Type B pancreatic cell (in vitro differentiated cells): Measurements from ENCODE around the gene RAVER2. TPM values are rescaled to one million over a fixed set of nuclear protein-coding genes. Genes with fewer than 3 reads are reported as not detected.

Experiments used
- DNase-seq: peaks from one replicate; pipeline ENCODE4 v3.0.0; 2021; ENCODE audit warnings: mixed read lengths; ENCODE audit not compliant: unreplicated experiment; ENCODE audit errors: extremely low spot score
- H3K27ac Mint-ChIP-seq: 2 replicates; pipeline ENCODE4 v1.8.0; 2021; ENCODE audit warnings: mild to moderate bottlenecking, mixed read lengths
- H3K27me3 Mint-ChIP-seq: 2 replicates; pipeline ENCODE4 v1.8.0; 2021; ENCODE audit warnings: mixed read lengths
- H3K36me3 Mint-ChIP-seq: 2 replicates; pipeline ENCODE4 v1.8.0; 2021; ENCODE audit warnings: mixed read lengths
- H3K4me1 Mint-ChIP-seq: one replicate; pipeline ENCODE4 v1.8.0; 2021; ENCODE audit warnings: mixed read lengths; ENCODE audit not compliant: unreplicated experiment
- H3K4me3 Mint-ChIP-seq: 2 replicates; pipeline ENCODE4 v1.8.0; 2021; ENCODE audit warnings: mild to moderate bottlenecking, mixed read lengths
- H3K9me3 Mint-ChIP-seq: 2 replicates; pipeline ENCODE4 v1.8.0; 2021; ENCODE audit warnings: mixed read lengths
- CTCF ChIP-seq: fragments of 200-600 bp; sonication (generic); conservative IDR thresholded peaks from 2 replicates; pipeline ENCODE4 v1.5.0; 2021; ENCODE audit warnings: antibody characterized with exemption, mild to moderate bottlenecking
- total RNA-seq: library from RNA; stranded (reverse); gene quantifications from 2 replicates; pipeline ENCODE4 v1.2.1, GENCODE V29; 2021; ENCODE audit warnings: low replicate concordance

RAVER2 gene
- total RNA-seq, 1 donor from 2014 or later = 26.5 TPM

DNA sequence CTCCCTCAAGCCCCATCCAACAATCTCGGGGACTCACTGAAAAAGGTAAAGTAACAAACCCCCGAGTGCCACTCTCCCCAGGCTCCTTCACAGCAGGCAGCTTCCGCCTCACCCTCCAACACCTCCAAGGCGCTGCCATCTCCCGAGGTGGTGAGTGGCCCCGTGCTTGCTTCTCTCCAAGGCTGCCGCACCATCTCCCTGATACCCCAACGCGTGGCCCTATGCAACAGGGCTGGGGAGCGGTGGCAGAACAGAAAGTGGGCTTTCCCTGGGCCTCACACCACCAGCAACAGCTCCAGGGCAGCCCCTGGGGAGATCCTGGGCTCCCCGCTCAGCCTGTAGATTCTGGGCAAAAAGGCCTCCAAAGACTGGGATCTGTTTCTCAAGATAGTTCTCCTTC, 105.1 kb downstream of the RAVER2 start:
- Mint-ChIP-seq H3K4me1 (no peaks in the 10 kb centered on the region), H3K4me3 (no peak overlapping the region), H3K9me3 (no peaks in the 10 kb centered on the region), H3K27me3 (no peaks in the 10 kb centered on the region), H3K36me3 (peaks cover 26% of the 10 kb centered on the region), H3K27ac (no peak overlapping the region)
- DNase-seq = peak; percentile 59
- TF ChIP-seq CTCF = no peak

GRCh38 chr1:64850846-64851245, 106.0 kb downstream of the RAVER2 start:
- no peaks in the 10 kb centered on the region for H3K27me3 Mint-ChIP-seq
- no peak overlapping the region for H3K27ac Mint-ChIP-seq
- H3K9me3 Mint-ChIP-seq = no peaks in the 10 kb centered on the region
- no peak for DNase-seq
- TF ChIP-seq CTCF = no peak
- no peak overlapping the region for H3K4me3 Mint-ChIP-seq
- no peaks in the 10 kb centered on the region for H3K4me1 Mint-ChIP-seq
- H3K36me3 Mint-ChIP-seq = peaks cover 24% of the 10 kb centered on the region

GRCh38 chr1:64851664-64852063, 106.8 kb downstream of the RAVER2 start:
- Mint-ChIP-seq H3K4me1 (no peaks in the 10 kb centered on the region), H3K27ac (no peak overlapping the region), H3K4me3 (no peak overlapping the region), H3K9me3 (no peaks in the 10 kb centered on the region), H3K36me3 (peaks cover 23% of the 10 kb centered on the region), H3K27me3 (no peaks in the 10 kb centered on the region)
- DNase-seq = no peak
- TF ChIP-seq CTCF = no peak

DNA sequence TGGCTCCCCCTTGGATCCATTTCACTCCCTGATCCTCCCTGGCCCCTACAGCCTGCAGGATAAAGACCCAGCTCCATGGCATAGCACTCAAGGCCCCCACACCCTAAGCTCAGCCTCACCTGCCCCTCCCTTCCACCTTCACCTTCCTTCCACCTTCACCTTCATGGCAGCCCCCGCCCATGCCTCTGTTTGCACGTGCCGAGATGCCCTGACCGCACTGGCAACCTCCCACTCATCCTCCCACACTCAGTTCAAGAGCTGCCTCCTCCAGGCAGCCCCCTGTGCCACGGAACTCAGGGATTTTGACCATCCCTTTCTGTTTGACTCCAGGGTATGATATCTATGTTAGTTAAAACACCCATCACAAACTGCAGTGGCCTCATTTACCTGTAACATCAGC, 109.8 kb downstream of the RAVER2 start:
- H3K36me3 Mint-ChIP-seq = peaks cover 32% of the 10 kb centered on the region
- no peaks in the 10 kb centered on the region for H3K9me3 Mint-ChIP-seq
- DNase-seq = peak; percentile 34
- H3K27ac Mint-ChIP-seq = no peak overlapping the region
- no peaks in the 10 kb centered on the region for H3K27me3 Mint-ChIP-seq
- H3K4me3 Mint-ChIP-seq = no peak overlapping the region
- no peak for TF ChIP-seq CTCF
- H3K4me1 Mint-ChIP-seq = no peaks in the 10 kb centered on the region

DNA sequence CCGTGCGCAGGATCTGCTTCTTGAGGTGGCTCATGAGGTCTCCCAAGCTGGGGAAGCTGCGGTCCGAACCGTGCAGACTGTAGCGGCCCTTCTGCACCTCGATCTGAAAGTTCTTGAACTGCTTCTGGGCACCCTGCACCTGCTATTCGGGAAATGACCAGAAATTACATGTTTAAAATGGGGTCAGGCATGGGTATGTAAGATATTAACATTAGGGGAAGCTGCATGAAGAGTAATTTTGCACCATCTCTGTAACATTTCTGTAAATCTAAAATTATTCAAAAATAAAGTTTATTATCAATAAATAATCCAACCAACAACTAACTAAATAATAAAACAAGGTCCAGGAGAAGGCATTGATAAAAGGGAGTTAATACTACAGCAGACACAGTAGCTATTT, 110.7 kb downstream of the RAVER2 start:
- DNase-seq = no peak
- H3K9me3 Mint-ChIP-seq = no peaks in the 10 kb centered on the region
- no peak for TF ChIP-seq CTCF
- H3K27me3 Mint-ChIP-seq = no peaks in the 10 kb centered on the region
- H3K4me3 Mint-ChIP-seq = no peak overlapping the region
- peaks cover 35% of the 10 kb centered on the region for H3K36me3 Mint-ChIP-seq
- no peaks in the 10 kb centered on the region for H3K4me1 Mint-ChIP-seq
- no peak overlapping the region for H3K27ac Mint-ChIP-seq

DNA sequence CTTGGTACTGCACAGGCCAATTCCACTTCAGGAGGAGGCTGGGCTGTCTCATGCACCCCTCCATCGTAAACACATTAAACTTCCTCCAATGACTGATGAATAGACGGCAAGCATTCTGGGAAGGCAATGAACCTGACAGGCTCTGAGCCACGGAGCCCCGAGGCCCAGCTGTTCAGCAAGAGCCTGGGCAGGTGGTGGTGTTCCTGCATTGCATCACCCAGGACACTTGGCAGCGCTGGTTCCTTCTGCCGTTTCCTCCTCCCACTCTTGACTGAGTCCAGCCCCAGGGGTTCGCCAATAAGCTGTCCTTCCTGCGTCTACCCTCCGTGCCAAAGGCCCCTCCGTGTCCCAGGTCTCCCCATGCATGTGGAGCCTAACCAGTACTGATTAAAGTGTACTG, 111.7 kb downstream of the RAVER2 start:
- Mint-ChIP-seq H3K4me1 (no peaks in the 10 kb centered on the region), H3K27ac (no peak overlapping the region), H3K4me3 (no peak overlapping the region), H3K36me3 (peaks cover 38% of the 10 kb centered on the region), H3K27me3 (no peaks in the 10 kb centered on the region), H3K9me3 (no peaks in the 10 kb centered on the region)
- DNase-seq = no peak
- TF ChIP-seq CTCF = no peak
